ENCODE data around the gene SVBP. TPM values are rescaled to one million over a fixed set of nuclear protein-coding genes. Genes with fewer than 3 reads are reported as not detected.

Gene SVBP
- total RNA-seq, 4 donors from 2014 or later, result 6.8 to 21.8 (median 13.9) TPM

- H3K9me3 ChIP-seq, result no peaks in the 10 kb centered on the region
- H3K36me3 ChIP-seq, result peaks cover 18% of the 10 kb centered on the region
- H3K27ac ChIP-seq, result no peak overlapping the region
- H3K4me3 ChIP-seq, result no peak overlapping the region
- TF ChIP-seq EP300 (IDR thresholded peaks at IDR 0.05) (no peak), CTCF (IDR thresholded peaks at IDR 0.05) (no peak), POLR2AphosphoS5 (IDR thresholded peaks at IDR 0.05) (no peak), POLR2A (IDR thresholded peaks at IDR 0.05) (no peak)
- no peak for DNase-seq (ENCODE audit: low spot score in 2 of 2)
- H3K27me3 ChIP-seq, result no peaks in the 10 kb centered on the region
- no peaks in the 10 kb centered on the region for H3K4me1 ChIP-seq
These were observed 14.1 kb upstream of the SVBP start for GRCh38 chr1:42831273-42831672.

DNA sequence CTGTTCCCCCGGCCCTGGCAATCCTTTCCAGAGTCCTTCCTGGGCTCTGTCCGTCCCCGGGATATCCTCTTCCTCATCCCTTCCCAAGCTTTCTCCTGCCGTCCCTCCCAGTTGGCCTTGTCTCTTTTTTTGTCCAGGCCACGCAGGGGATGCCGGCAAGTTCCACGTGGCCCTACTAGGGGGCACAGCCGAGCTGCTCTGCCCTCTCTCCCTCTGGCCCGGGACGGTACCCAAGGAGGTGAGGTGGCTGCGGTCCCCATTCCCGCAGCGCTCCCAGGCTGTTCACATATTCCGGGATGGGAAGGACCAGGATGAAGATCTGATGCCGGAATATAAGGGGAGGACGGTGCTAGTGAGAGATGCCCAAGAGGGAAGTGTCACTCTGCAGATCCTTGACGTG lies 13.4 kb upstream of the SVBP start:
- TF ChIP-seq POLR2AphosphoS5 (IDR thresholded peaks at IDR 0.05) (no peak), CTCF (IDR thresholded peaks at IDR 0.05) (no peak), POLR2A (IDR thresholded peaks at IDR 0.05) (no peak), EP300 (IDR thresholded peaks at IDR 0.05) (no peak)
- H3K36me3 ChIP-seq, result peaks cover 18% of the 10 kb centered on the region
- no peaks in the 10 kb centered on the region for H3K9me3 ChIP-seq
- no peaks in the 10 kb centered on the region for H3K27me3 ChIP-seq
- no peaks in the 10 kb centered on the region for H3K4me1 ChIP-seq
- 88% methylated on average over 17 of the region's 17 CpGs for WGBS
- no peak overlapping the region for H3K4me3 ChIP-seq
- DNase-seq (ENCODE audit: low spot score in 2 of 2), result no peak
- no peak overlapping the region for H3K27ac ChIP-seq

DNA sequence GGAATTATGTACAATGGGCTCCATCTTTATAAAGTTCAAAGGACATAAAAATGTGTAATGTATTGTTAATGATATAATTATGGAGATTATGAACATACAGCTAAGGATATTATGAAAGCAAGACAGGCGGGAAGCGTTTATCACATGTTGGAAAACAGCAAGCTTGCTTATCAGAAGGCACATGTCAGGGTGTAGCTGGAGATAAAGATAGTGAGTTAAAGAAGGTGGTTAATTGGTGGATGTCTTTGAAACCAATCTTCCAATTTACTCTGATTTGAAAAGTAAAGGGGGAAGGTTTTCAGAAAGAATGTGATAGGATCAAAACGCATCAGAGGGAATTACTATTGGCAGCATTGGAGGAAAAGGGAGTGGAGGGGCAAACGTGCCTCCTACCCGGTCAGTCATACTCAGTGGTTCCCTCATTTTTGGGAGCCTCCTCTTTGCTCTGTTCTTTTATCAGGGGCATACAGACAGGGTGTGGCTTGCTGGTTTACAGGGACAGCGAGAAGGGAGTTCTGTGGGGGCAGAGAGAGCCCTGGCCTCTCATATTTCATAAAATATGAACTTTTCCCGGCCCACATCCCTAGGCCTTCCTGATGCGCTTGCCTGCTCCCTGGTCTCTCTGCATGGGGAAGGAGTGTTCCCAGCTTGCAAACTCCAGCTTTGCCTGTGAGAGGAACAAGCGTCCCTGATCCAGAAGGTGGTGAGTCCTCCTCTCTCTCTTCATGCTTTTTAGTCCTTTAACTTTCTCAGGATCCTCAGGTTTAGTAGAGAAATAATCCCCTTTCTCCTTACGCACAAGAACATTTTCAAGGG lies 8.0 kb upstream of the SVBP start:
- Histone ChIP-seq H3K27ac (no peak overlapping the region), H3K4me3 (no peak overlapping the region), H3K27me3 (no peaks in the 10 kb centered on the region), H3K4me1 (peaks cover 9% of the 10 kb centered on the region), H3K9me3 (no peaks in the 10 kb centered on the region), H3K36me3 (peaks cover 9% of the 10 kb centered on the region)
- WGBS, result 81% methylated on average over 10 of the region's 10 CpGs
- no peak for DNase-seq (ENCODE audit: low spot score in 2 of 2)
- no peak for TF ChIP-seq POLR2AphosphoS5 (IDR thresholded peaks at IDR 0.05)
- no peak for TF ChIP-seq CTCF (IDR thresholded peaks at IDR 0.05)
- TF ChIP-seq EP300 (IDR thresholded peaks at IDR 0.05), result no peak
- TF ChIP-seq POLR2A (IDR thresholded peaks at IDR 0.05), result no peak

- Histone ChIP-seq H3K9me3 (no peaks in the 10 kb centered on the region), H3K4me3 (no peak overlapping the region), H3K36me3 (peaks cover 2% of the 10 kb centered on the region), H3K4me1 (peaks cover 9% of the 10 kb centered on the region), H3K27me3 (no peaks in the 10 kb centered on the region), H3K27ac (no peak overlapping the region)
- WGBS, result 97% methylated on average over 4 of the region's 4 CpGs
- no peak for TF ChIP-seq POLR2A (IDR thresholded peaks at IDR 0.05)
- TF ChIP-seq POLR2AphosphoS5 (IDR thresholded peaks at IDR 0.05), result no peak
- no peak for TF ChIP-seq CTCF (IDR thresholded peaks at IDR 0.05)
- no peak for TF ChIP-seq EP300 (IDR thresholded peaks at IDR 0.05)
- no peak for DNase-seq (ENCODE audit: low spot score in 2 of 2)
These were observed 7.4 kb upstream of the SVBP start for GRCh38 chr1:42824481-42825035.

DNA sequence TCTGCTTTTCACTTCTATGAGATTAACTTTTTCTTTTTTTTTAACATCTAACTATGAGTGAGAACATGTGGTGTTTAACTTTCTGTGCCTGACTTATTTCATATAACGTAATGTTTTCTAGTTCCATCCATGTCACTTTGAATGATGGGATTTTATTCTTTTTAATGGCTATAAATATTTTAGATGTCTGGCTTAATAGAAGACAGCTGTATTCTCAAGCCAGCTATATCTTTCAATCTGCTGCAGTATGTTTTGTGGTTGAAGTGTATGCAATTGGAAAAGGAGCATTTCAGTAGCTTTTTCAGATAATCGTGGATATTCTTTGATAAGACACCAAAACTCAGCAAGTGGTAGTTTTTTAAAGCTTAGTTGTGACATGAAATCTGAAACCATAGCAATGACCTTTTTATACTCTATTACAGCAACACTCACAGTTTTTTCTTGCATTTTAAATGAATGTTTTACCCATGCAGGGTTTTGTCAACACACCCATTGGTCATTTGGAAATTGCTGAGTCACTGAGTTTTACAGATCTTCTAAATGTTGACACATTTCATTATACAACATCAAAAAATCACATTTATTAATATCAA lies 5.7 kb upstream of the SVBP start:
- Histone ChIP-seq H3K27ac (no peak overlapping the region), H3K36me3 (no peaks in the 10 kb centered on the region), H3K4me3 (no peak overlapping the region), H3K27me3 (no peaks in the 10 kb centered on the region), H3K4me1 (peaks cover 10% of the 10 kb centered on the region), H3K9me3 (no peaks in the 10 kb centered on the region)
- 45% methylated on average over 2 of the region's 2 CpGs for WGBS
- DNase-seq (ENCODE audit: low spot score in 2 of 2), result no peak
- TF ChIP-seq EP300 (IDR thresholded peaks at IDR 0.05) (no peak), POLR2AphosphoS5 (IDR thresholded peaks at IDR 0.05) (no peak), POLR2A (IDR thresholded peaks at IDR 0.05) (no peak), CTCF (IDR thresholded peaks at IDR 0.05) (no peak)
